ENCODE results near the gene PSG1. TPM values are rescaled to one million over a fixed set of nuclear protein-coding genes. Genes with fewer than 3 reads are reported as not detected.

PSG1 gene
- total RNA-seq, 2 experiments from 2014 or later: not detected

Other genes starting within 250 kb of the PSG1 start
- not detected for gene PSG3, start 139.2 kb downstream of the PSG1 start, total RNA-seq
- gene PSG8, start 114.0 kb downstream of the PSG1 start, total RNA-seq: not detected
- not detected for gene PSG6, start 38.2 kb upstream of the PSG1 start, total RNA-seq
- not detected for gene PSG7, start 57.5 kb upstream of the PSG1 start, total RNA-seq
- gene PSG11, start 146.8 kb upstream of the PSG1 start, total RNA-seq: not detected
- not detected for gene PSG2, start 203.0 kb upstream of the PSG1 start, total RNA-seq